ENCODE measurements around the gene RBM4B. TPM values are rescaled to one million over a fixed set of nuclear protein-coding genes. Genes with fewer than 3 reads are reported as not detected.

The RBM4B gene
- total RNA-seq, 1 donor from 2014 or later = 4.0 TPM

DNA sequence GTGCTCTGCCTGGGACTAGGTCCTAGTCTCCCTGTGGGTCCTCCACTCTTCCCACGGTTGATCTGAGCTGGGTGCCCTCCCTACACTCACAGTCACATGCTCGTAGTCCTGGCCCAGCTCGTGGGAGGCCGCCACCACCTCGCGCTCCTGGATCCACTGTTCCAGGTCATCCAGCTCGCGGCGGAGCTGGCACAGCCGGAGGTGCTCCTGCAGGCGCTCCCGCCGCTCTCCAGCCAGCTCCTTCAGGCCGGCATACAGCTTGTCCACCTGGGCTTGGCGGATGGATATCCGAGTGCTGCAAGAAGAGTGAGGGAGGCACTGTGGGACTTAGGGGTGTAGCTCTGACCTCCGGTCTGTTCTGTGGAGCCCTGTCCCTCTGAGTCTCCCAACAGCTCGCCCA, 14.8 kb upstream of the RBM4B start:
- DNase-seq (ENCODE audit: low read depth) = no peak
- TF ChIP-seq, protein P1, sequence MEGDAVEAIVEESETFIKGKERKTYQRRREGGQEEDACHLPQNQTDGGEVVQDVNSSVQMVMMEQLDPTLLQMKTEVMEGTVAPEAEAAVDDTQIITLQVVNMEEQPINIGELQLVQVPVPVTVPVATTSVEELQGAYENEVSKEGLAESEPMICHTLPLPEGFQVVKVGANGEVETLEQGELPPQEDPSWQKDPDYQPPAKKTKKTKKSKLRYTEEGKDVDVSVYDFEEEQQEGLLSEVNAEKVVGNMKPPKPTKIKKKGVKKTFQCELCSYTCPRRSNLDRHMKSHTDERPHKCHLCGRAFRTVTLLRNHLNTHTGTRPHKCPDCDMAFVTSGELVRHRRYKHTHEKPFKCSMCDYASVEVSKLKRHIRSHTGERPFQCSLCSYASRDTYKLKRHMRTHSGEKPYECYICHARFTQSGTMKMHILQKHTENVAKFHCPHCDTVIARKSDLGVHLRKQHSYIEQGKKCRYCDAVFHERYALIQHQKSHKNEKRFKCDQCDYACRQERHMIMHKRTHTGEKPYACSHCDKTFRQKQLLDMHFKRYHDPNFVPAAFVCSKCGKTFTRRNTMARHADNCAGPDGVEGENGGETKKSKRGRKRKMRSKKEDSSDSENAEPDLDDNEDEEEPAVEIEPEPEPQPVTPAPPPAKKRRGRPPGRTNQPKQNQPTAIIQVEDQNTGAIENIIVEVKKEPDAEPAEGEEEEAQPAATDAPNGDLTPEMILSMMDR (conservative IDR thresholded peaks at IDR 0.05; ENCODE audit: low read depth, low read length) = no peak
- no peak overlapping the region for H3K4me3 ChIP-seq (ENCODE audit: low read depth, low read length)

DNA sequence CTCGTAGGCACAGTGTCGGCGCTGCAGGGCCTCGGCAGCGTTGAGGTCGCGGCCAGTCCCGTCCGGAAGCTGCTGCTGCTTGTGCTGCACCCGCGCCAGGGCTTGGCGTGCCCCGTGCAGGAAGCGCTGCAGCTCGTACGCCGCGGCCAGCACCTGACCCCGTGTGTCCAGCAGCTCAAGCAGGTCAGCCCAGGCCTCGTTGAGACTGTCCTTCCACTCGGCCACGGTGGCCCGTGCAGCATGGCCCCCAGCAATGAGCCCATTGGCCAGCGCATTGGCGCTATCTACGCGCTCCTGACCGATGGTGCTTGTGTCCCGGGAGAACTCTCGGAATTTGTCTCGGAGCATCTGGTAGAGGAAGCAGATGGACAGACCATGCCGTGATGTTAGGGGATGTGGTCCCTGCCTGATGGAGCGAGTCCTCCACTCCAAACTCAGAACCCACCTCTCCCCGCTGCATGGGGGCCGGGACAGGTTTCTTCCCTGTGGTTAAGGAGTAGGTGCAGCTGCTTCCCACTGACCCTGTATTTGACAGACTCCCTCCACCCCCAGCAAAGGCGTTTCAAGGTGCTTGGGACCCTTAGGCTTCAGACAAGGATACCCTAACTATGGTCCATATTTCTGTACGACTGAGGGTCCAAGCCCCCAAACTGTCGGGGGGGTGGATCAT, 13.8 kb upstream of the RBM4B start:
- no peak for DNase-seq (ENCODE audit: low read depth)
- TF ChIP-seq, protein P1 (conservative IDR thresholded peaks at IDR 0.05; ENCODE audit: low read depth, low read length) = no peak
- no peak overlapping the region for H3K4me3 ChIP-seq (ENCODE audit: low read depth, low read length)

DNA sequence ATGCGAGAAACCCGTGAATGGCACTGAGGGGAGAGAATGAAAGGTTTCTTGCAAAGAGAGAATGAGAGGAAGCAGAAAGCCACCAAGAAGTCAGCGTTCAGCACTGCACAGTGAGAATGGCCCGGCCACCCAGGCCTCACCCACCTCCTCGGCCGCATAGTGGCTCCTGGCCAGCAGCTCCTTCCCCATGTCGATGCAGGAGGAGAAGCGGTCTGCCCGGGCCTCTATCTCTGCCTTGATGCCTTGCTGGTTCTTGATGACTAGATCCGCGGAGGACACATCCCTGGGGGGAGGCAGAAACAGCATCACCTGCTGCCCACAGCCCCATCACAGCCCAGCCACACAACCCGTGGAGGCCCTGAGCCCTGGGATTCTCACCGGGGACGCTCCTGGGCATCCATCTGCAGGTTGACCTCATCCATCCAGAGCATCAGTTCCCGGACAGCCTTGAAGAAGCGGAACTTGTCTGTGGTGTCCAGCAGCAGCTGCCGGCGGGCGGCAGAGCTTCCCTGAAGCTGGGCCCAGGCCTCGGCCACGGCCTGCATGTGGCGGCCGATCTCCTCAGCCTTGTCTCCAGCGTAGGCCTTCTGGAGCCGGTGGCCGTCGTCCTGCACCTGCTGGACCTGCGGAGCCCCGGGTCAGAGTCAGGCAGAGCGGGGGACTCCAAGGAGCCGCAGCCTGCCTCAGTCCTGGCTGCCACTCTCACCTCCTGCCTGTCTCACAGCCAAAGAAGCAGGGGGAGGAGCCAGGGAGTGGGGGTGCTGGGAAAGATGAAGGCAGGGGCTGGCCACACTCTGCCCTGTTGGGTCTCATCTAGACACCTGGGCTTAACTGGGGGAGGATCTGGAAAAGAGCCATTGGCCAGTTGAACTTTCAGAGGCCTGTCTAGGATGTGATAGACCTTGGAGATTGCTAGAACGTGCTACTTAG, 12.2 kb upstream of the RBM4B start:
- no peak overlapping the region for H3K4me3 ChIP-seq (ENCODE audit: low read depth, low read length)
- TF ChIP-seq, protein P1 (conservative IDR thresholded peaks at IDR 0.05; ENCODE audit: low read depth, low read length) = no peak
- DNase-seq (ENCODE audit: low read depth) = no peak

DNA sequence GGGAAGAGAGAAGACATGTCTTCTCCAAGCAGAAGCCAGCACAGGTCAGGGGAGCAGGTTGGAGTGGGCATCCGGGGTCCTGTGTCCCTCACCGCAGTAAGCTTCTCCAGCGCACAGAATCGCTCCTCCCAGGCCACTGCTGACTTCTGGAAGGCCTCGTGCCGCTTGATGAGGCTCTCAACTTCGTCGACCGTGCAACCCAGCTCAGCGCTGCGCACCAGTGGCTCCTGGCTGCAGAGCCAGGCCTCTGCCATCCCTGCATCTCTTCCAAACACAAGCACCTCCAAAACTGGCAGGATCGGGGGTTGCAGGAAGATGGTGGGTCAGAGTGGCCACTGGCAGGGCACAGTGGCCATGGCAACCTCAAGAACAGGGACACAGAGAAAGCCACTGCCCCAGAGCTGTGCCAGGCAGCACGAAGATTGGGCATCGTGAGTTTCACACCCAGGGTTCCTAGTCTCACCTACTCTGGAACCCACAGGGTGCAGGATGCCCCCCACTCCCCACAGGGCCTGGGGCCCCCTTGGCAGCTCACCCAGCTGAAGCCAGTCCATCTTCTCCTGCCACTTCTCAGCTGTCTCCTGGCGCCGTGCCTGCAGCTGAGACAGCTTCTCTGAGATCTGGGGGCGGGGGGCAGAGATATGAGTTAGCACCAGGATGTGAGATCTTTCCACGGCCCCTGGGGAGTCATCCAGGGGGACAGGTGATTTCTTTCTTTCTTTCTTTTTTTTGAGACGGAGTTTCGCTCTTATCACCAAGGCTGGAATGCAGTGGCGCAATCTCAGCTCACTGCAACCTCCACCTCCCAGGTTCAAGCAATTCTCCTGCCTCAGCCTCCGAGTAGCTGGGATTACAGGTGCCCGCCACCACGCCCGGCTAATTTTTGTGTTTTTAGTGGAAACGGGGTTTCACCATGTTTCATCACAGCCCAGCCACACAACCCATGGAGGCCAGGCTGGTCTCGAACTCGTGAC, 11.2 kb upstream of the RBM4B start:
- H3K4me3 ChIP-seq (ENCODE audit: low read depth, low read length) = no peak overlapping the region
- TF ChIP-seq, protein P1 (conservative IDR thresholded peaks at IDR 0.05; ENCODE audit: low read depth, low read length) = no peak
- no peak for DNase-seq (ENCODE audit: low read depth)

- no peak for DNase-seq (ENCODE audit: low read depth)
- TF ChIP-seq, protein P1 (conservative IDR thresholded peaks at IDR 0.05; ENCODE audit: low read depth, low read length) = no peak
- H3K4me3 ChIP-seq (ENCODE audit: low read depth, low read length) = no peak overlapping the region
These were observed 10.2 kb upstream of the RBM4B start for GRCh38 chr11:66687831-66688281.
